Smooth muscle cell (in vitro differentiated cells): ENCODE data around the gene DHRSX. TPM values are rescaled to one million over a fixed set of nuclear protein-coding genes. Genes with fewer than 3 reads are reported as not detected.
A peak's percentile ranks its signal among the peaks of the same experiment; 100 is the strongest.

Source experiments
- DNase-seq: peaks from one replicate; lab custom pipeline; 2025; ENCODE audit not compliant: unreplicated experiment; lab: John Stamatoyannopoulos, UW
- H2AFZ ChIP-seq: fragments of 200-600 bp; sonication (generic); 2 replicates; pipeline ENCODE4 v1.6.0; 2016; ENCODE audit warnings: antibody characterized with exemption, low read depth, mild to moderate bottlenecking
- H3F3A ChIP-seq: fragments of 200-600 bp; sonication (generic); 2 replicates; pipeline ENCODE4 v1.6.0; 2017; ENCODE audit warnings: antibody characterized with exemption, low read depth
- H3K27ac ChIP-seq: fragments of 200-600 bp; sonication (generic); 2 replicates; pipeline ENCODE4 v1.5.1; 2016; ENCODE audit warnings: low read depth, mild to moderate bottlenecking
- H3K27me3 ChIP-seq: fragments of 200-600 bp; sonication (generic); 2 replicates; pipeline ENCODE4 v1.6.1; 2016; ENCODE audit warnings: low read depth, mild to moderate bottlenecking
- H3K36me3 ChIP-seq: fragments of 200-600 bp; sonication (generic); 2 replicates; pipeline ENCODE4 v1.5.1; 2016; ENCODE audit warnings: low read depth
- H3K4me1 ChIP-seq: fragments of 200-600 bp; sonication (generic); 2 replicates; pipeline ENCODE4 v1.5.1; 2016; ENCODE audit warnings: low read depth
- H3K4me2 ChIP-seq: fragments of 200-600 bp; sonication (generic); 2 replicates; pipeline ENCODE4 v1.6.0; 2016; ENCODE audit warnings: mild to moderate bottlenecking
- H3K4me3 ChIP-seq: fragments of 200-600 bp; sonication (generic); 2 replicates; pipeline ENCODE4 v1.5.1; 2016; ENCODE audit warnings: mild to moderate bottlenecking
- H3K79me2 ChIP-seq: fragments of 200-600 bp; sonication (generic); 2 replicates; pipeline ENCODE4 v1.6.0; 2016; ENCODE audit warnings: low read depth, mild to moderate bottlenecking
- H3K9ac ChIP-seq: fragments of 200-600 bp; sonication (generic); 2 replicates; pipeline ENCODE4 v1.6.0; 2016; ENCODE audit warnings: low read depth
- H3K9me3 ChIP-seq: fragments of 200-600 bp; sonication (generic); replicated peaks from 2 replicates; pipeline ENCODE4 v1.5.1; 2016; ENCODE audit warnings: low read depth
- H4K20me1 ChIP-seq: fragments of 200-600 bp; sonication (generic); 2 replicates; pipeline ENCODE4 v1.6.0; 2016; ENCODE audit warnings: low read depth
- WGBS: methylation state at CpG from one replicate; pipeline ENCODE4 v1.1.7; 2016; ENCODE audit warnings: low lambda C conversion rate; 5-methylcytosine and 5-hydroxymethylcytosine counted together
- polyA plus RNA-seq: library from polyadenylated mRNA; unstranded; fragments of >200 nt; fragmentation: Nextera tagmentation; extraction: Ambion mirVana; gene quantifications from 2 replicates; pipeline ENCODE4 v1.2.1, GENCODE V29; 2016
- total RNA-seq: library from RNA; depleted of rRNA; stranded (reverse); fragments of >200 nt; gene quantifications from 2 replicates; pipeline ENCODE4 v1.2.3, GENCODE V29; 2014
- TF ChIP-seq, protein P1 (sequence below): fragments of 200-600 bp; sonication (generic); IDR thresholded peaks from 2 replicates; pipeline ENCODE4 v1.5.1; 2017; ENCODE audit warnings: borderline replicate concordance, mild to moderate bottlenecking, antibody characterized with exemption; ENCODE audit not compliant: insufficient read depth, poor library complexity, severe bottlenecking

Gene DHRSX
- total and polyA plus RNA-seq, 2 experiments from 2014 or later, result 32.5 to 49.9 TPM

DNA sequence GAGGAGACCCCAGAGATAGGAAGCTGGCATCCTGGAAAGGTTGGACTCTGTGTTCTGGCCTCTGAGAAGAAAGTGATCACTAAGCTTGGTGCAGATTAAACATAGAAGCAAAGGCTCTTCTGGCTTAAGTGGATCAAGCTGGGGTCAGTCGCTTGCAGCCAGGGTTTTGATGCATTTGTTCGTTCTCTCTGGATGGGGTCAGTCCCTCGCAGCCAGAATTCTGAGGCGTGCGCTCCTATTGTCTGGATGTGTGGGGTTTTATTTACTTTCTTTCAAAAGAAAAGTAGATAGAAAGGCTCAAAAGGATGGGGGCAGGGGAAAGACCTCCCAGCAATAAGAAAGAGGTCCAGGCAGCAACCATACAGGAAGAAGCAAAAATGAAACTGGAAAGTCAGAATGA is 152.6 kb downstream of the DHRSX start:
- Histone ChIP-seq H3K36me3 (no peaks in the 10 kb centered on the region), H3K27me3 (no peaks in the 10 kb centered on the region), H3K9ac (no peak overlapping the region), H3K79me2 (peaks cover 5% of the 10 kb centered on the region), H3K9me3 (no peaks in the 10 kb centered on the region), H3K4me3 (no peak overlapping the region), H3K4me2 (no peak overlapping the region), H3F3A (peaks cover 20% of the 10 kb centered on the region), H3K4me1 (peaks cover 9% of the 10 kb centered on the region), H3K27ac (no peak overlapping the region), H4K20me1 (peaks cover 42% of the 10 kb centered on the region), H2AFZ (no peak overlapping the region)
- WGBS, result 65% methylated on average over 5 of the region's 5 CpGs
- TF ChIP-seq, protein P1, sequence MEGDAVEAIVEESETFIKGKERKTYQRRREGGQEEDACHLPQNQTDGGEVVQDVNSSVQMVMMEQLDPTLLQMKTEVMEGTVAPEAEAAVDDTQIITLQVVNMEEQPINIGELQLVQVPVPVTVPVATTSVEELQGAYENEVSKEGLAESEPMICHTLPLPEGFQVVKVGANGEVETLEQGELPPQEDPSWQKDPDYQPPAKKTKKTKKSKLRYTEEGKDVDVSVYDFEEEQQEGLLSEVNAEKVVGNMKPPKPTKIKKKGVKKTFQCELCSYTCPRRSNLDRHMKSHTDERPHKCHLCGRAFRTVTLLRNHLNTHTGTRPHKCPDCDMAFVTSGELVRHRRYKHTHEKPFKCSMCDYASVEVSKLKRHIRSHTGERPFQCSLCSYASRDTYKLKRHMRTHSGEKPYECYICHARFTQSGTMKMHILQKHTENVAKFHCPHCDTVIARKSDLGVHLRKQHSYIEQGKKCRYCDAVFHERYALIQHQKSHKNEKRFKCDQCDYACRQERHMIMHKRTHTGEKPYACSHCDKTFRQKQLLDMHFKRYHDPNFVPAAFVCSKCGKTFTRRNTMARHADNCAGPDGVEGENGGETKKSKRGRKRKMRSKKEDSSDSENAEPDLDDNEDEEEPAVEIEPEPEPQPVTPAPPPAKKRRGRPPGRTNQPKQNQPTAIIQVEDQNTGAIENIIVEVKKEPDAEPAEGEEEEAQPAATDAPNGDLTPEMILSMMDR, result no peak
- no peak for DNase-seq

DNA sequence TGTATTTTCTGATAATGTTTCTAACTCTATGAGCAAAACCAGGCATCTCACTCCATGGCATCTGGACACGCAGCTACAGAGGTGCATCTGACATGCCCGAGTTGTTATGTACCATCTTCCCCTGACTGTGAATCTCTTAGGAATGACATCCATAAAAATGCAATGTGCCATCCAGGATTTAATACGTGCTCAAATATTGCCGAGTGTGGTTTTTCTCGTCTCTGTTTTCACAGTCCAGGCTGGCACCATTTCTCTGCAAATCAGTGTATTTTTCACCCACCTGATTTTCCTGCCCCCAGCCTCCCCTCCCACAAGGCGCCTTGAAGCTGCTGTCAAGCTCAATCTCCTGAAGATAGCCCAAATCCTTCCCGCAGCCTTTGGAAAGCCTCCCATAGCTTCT is 154.6 kb downstream of the DHRSX start:
- TF ChIP-seq, protein P1, result no peak
- H2AFZ ChIP-seq, result no peak overlapping the region
- WGBS, result 85% methylated on average over 7 of the region's 7 CpGs

DNA sequence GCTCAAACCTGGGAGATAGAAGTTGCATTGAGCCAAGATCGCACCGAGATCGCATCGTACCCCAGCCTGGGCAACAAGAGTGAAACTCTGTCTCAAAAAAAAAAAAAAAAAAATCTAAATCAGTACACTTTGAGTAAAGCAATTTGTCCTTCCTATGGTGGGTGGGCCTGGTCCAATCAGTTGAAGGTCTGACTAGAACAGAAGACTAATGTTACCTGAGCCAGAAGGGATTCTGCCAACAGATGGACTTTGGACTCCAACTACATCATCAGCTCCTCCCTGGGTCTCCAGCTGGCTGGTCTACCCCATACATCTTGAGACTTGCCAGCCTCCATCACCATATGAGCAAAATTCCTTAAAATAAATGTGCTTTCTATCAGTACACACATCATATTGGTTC is 155.2 kb downstream of the DHRSX start:
- Histone ChIP-seq H3F3A (peaks cover 22% of the 10 kb centered on the region), H2AFZ (no peak overlapping the region), H3K79me2 (peaks cover 2% of the 10 kb centered on the region), H3K9ac (no peak overlapping the region), H3K4me3 (no peak overlapping the region), H3K36me3 (no peaks in the 10 kb centered on the region), H4K20me1 (peaks cover 23% of the 10 kb centered on the region), H3K4me2 (no peak overlapping the region), H3K27ac (no peak overlapping the region), H3K27me3 (no peaks in the 10 kb centered on the region), H3K9me3 (no peaks in the 10 kb centered on the region), H3K4me1 (peaks cover 9% of the 10 kb centered on the region)
- WGBS, result 100% methylated on average over 4 of the region's 4 CpGs
- TF ChIP-seq, protein P1, result no peak
- DNase-seq, result no peak

More for the DNA sequence above, 154.6 kb downstream of the DHRSX start:
- H3K27me3 ChIP-seq, result no peaks in the 10 kb centered on the region
- no peak overlapping the region for H3K9ac ChIP-seq
- H3K4me3 ChIP-seq, result no peak overlapping the region
- no peak for DNase-seq
- no peak overlapping the region for H3K4me2 ChIP-seq
- H3K9me3 ChIP-seq, result no peaks in the 10 kb centered on the region
- peaks cover 27% of the 10 kb centered on the region for H3F3A ChIP-seq
- H3K79me2 ChIP-seq, result peaks cover 5% of the 10 kb centered on the region
- peaks cover 29% of the 10 kb centered on the region for H4K20me1 ChIP-seq
- H3K4me1 ChIP-seq, result peaks cover 9% of the 10 kb centered on the region
- H3K27ac ChIP-seq, result no peak overlapping the region
- H3K36me3 ChIP-seq, result no peaks in the 10 kb centered on the region

DNA sequence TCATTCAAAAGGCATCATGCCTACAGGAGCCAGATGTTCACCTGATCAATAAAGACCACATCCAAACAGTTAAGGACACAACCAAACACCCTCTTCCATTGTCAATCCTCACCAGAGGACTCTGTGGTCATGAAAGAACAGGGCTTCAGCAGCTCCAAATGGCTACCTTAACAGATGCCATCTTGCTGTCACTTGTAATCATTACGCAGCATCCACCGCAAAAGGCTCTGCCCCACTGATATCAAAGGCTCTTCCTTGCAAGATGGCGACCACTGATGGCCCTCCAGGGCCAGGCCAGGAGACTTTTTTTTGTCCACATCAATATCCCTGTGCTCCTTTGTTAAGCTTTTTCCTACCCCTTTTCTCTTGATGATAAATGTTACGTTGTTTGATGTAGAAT is 157.4 kb downstream of the DHRSX start:
- Histone ChIP-seq H3K4me1 (peaks cover 5% of the 10 kb centered on the region), H3K36me3 (no peaks in the 10 kb centered on the region), H3K4me3 (no peak overlapping the region), H3K27me3 (no peaks in the 10 kb centered on the region), H3K9me3 (no peaks in the 10 kb centered on the region), H3K79me2 (no peaks in the 10 kb centered on the region), H3K27ac (peak overlapping the region; percentile 98), H3K9ac (no peak overlapping the region), H3F3A (peaks cover 18% of the 10 kb centered on the region), H4K20me1 (peaks cover 14% of the 10 kb centered on the region), H2AFZ (no peak overlapping the region), H3K4me2 (peak overlapping the region; percentile 77)
- no peak for DNase-seq
- TF ChIP-seq, protein P1, result no peak
- WGBS, result 98% methylated on average over 4 of the region's 4 CpGs
